DND-41 (cell line): ENCODE data around the gene EIF2S2.

Source experiments
- ATAC-seq: fragments of 200-7000 bp; cut with Tn5 transposase; 3 replicates; pipeline ENCODE4 v1.9.1; 2021; ENCODE audit warnings: low read depth; ENCODE audit not compliant: insufficient read depth
- DNase-seq: peaks from one replicate; pipeline ENCODE4 v3.0.0-alpha.2; 2020
- H2AFZ ChIP-seq: 2 replicates; pipeline ENCODE4 v1.6.0; 2012; ENCODE audit warnings: low read depth, low read length
- H3K27ac ChIP-seq: 2 replicates; pipeline ENCODE4 v1.5.1; 2012; ENCODE audit warnings: low read length, inconsistent platforms
- H3K27me3 ChIP-seq: fragments of 200-600 bp; sonication (generic); 2 replicates; pipeline ENCODE4 v1.6.0; 2012; ENCODE audit warnings: low read length, mild to moderate bottlenecking, inconsistent platforms; ENCODE audit not compliant: insufficient read depth, poor library complexity
- H3K36me3 ChIP-seq: 2 replicates; pipeline ENCODE4 v1.5.1; 2012; ENCODE audit warnings: low read length, inconsistent platforms; ENCODE audit not compliant: insufficient read depth
- H3K4me1 ChIP-seq: 2 replicates; pipeline ENCODE4 v1.5.1; 2012; ENCODE audit warnings: mild to moderate bottlenecking, low read length; ENCODE audit not compliant: insufficient read depth
- H3K4me2 ChIP-seq: 2 replicates; pipeline ENCODE4 v1.6.0; 2012; ENCODE audit warnings: mild to moderate bottlenecking, moderate library complexity, low read length, inconsistent platforms; ENCODE audit not compliant: insufficient read depth
- H3K4me3 ChIP-seq, 2 experiments: fragments of 200-600 bp in 1 of 2; shearing (Covaris generic) in 1 of 2; 2 replicates each; pipeline ENCODE4 v1.5.1; 2012 to 2016; ENCODE audit warnings: inconsistent platforms in 2 of 2, low read length in 2 of 2, mild to moderate bottlenecking in 2 of 2, low read depth in 1 of 2, moderate library complexity in 1 of 2
- H3K79me2 ChIP-seq: 2 replicates; pipeline ENCODE4 v1.6.0; 2012; ENCODE audit warnings: low read length, inconsistent platforms; ENCODE audit not compliant: insufficient read depth
- H3K9ac ChIP-seq: 2 replicates; pipeline ENCODE4 v1.6.0; 2012; ENCODE audit warnings: low read depth, mild to moderate bottlenecking, inconsistent platforms, low read length, moderate library complexity
- H3K9me3 ChIP-seq: 2 replicates; pipeline ENCODE4 v1.5.1; 2012; ENCODE audit warnings: low read length, moderate library complexity, mild to moderate bottlenecking, inconsistent platforms; ENCODE audit not compliant: insufficient read depth, severe bottlenecking
- H4K20me1 ChIP-seq: 2 replicates; pipeline ENCODE4 v1.6.0; 2012; ENCODE audit warnings: low read length; ENCODE audit not compliant: insufficient read depth
- CTCF ChIP-seq: IDR thresholded peaks from 2 replicates; pipeline ENCODE4 v1.5.1; 2012; ENCODE audit warnings: borderline replicate concordance, low read length, moderate library complexity, mild to moderate bottlenecking; ENCODE audit not compliant: poor library complexity, severe bottlenecking; ENCODE audit errors: extremely low read depth
- EZH2 ChIP-seq: IDR thresholded peaks from 3 replicates; pipeline ENCODE4 v1.6.1; 2012; ENCODE audit warnings: borderline replicate concordance, low read depth, mild to moderate bottlenecking, moderate library complexity, low read length, inconsistent platforms; ENCODE audit not compliant: severe bottlenecking

The EIF2S2 gene

DNA sequence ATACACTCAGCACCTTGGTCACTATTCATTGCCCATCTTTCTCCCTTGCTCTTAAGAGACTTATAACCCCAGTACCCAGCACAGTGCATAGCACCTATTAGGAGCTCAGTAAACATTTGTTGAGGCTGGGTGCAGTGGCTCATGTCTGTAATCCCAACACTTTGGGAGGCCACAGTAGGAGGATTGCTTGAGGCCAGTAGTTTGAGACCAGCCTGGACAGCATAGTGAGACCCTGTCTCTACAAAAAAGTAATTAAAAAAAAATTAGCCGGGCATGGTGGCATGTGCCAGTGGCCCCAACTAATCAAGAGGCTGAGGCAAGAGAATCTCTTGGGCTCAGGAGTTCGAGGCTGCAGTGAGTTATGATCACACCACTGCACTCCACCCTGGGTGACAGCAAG is 8.2 kb upstream of the EIF2S2 start:
- no peaks in the 10 kb centered on the region for H3K9me3 ChIP-seq

GRCh38 chr20:34115232-34115631 is 3.2 kb upstream of the EIF2S2 start:
- Histone ChIP-seq H3K4me3 (no peak overlapping the region), H3K27me3 (peaks cover 9% of the 10 kb centered on the region), H3K27ac (no peak overlapping the region), H3K4me1 (peaks cover 17% of the 10 kb centered on the region), H3K9ac (no peak overlapping the region), H4K20me1 (peaks cover 11% of the 10 kb centered on the region), H3K79me2 (peaks cover 18% of the 10 kb centered on the region), H3K4me2 (no peak overlapping the region), H3K36me3 (peaks cover 11% of the 10 kb centered on the region), H3K9me3 (no peaks in the 10 kb centered on the region), H2AFZ (no peak overlapping the region)
- no peak for ATAC-seq
- DNase-seq, result no peak
- TF ChIP-seq CTCF, result no peak
- TF ChIP-seq EZH2, result no peak

More for the DNA sequence above, 8.2 kb upstream of the EIF2S2 start:
- no peak overlapping the region for H3K9ac ChIP-seq
- DNase-seq, result no peak
- no peaks in the 10 kb centered on the region for H3K79me2 ChIP-seq
- H3K36me3 ChIP-seq, result no peaks in the 10 kb centered on the region
- no peak overlapping the region for H3K4me2 ChIP-seq
- TF ChIP-seq EZH2 (no peak), CTCF (no peak)
- H3K4me3 ChIP-seq, result no peak overlapping the region
- no peak overlapping the region for H3K27ac ChIP-seq
- H3K27me3 ChIP-seq, result peaks cover 13% of the 10 kb centered on the region
- ATAC-seq, result no peak
- no peaks in the 10 kb centered on the region for H3K4me1 ChIP-seq
- H4K20me1 ChIP-seq, result no peaks in the 10 kb centered on the region
- no peak overlapping the region for H2AFZ ChIP-seq

- peaks cover 23% of the 10 kb centered on the region for H3K79me2 ChIP-seq
- no peak overlapping the region for H2AFZ ChIP-seq
- H3K27me3 ChIP-seq, result peaks cover 9% of the 10 kb centered on the region
- H3K36me3 ChIP-seq, result peaks cover 16% of the 10 kb centered on the region
- peaks cover 21% of the 10 kb centered on the region for H3K4me1 ChIP-seq
- DNase-seq (no peak), ATAC-seq (no peak)
- H3K4me3 ChIP-seq, result no peak overlapping the region
- H3K9ac ChIP-seq, result no peak overlapping the region
- TF ChIP-seq CTCF (no peak), EZH2 (no peak)
- no peaks in the 10 kb centered on the region for H3K9me3 ChIP-seq
- H4K20me1 ChIP-seq, result peaks cover 16% of the 10 kb centered on the region
- H3K4me2 ChIP-seq, result no peak overlapping the region
- H3K27ac ChIP-seq, result no peak overlapping the region
These were observed 2.8 kb upstream of the EIF2S2 start for GRCh38 chr20:34114809-34115208.
